Gastrocnemius medialis (tissue), 4 donors: ENCODE results near the gene ZBP1.

ENCODE experiments used
- CTCF ChIP-seq, 5 experiments: fragments of 450-650 bp in 3 of 5; fragments of 200-600 bp in 2 of 5; sonication (generic) in 2 of 5; IDR thresholded peaks in 4 of 5; conservative IDR thresholded peaks in 1 of 5; 1 replicate in 4 of 5; 2 replicates in 1 of 5; pipeline ENCODE4 v1.5.1; 2016 to 2019; ENCODE audit warnings: antibody characterized with exemption in 5 of 5, mild to moderate bottlenecking in 3 of 5, moderate library complexity in 3 of 5
- POLR2A ChIP-seq, 2 donors: fragments of 450-650 bp; IDR thresholded peaks; one replicate each; pipeline ENCODE4 v1.6.1; 2017; ENCODE audit warnings: antibody characterized with exemption in 2 of 2, mild to moderate bottlenecking in 2 of 2, moderate library complexity in 2 of 2

DNA sequence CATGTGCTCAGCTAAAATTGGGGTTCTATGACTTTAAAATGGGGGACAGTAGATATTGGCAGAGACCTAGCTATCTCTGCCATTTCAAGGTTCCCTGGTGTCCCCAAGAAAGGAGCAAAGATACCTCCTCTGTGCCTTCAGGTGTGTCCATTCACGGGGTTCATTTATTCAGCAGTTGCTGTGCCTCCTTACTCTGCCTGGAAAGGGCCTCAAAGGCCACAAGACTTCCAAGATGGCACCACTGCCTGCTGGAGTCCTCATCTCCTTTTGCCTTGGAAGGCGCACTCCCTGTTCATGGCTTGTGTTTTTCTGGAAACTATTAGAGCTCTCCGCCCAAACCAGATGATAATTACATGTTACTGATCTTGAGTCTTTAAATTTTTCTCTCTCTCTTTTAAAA is 3.9 kb upstream of the ZBP1 start:
- TF ChIP-seq CTCF (IDR thresholded peaks at IDR 0.05 in 4 of 5, conservative IDR thresholded peaks at IDR 0.05 in 1 of 5): no peak
- TF ChIP-seq POLR2A (IDR thresholded peaks at IDR 0.05): no peak
